Activated T-helper 1 cell treated with Interleukin-2 at 50 U/mL for 16 hours (primary cell): ENCODE results near the gene NEMF.
"Not testable (repeated sequence)": the region's sequence is repeated elsewhere in the genome, so short reads cannot be mapped to it uniquely, and the experiment has no call there.

Experiments used
- DNase-seq: peaks from one replicate; pipeline ENCODE4 v3.0.0-alpha.2; 2020; ENCODE audit warnings: low read depth

NEMF gene

GRCh38 chr14:49816844-49817243, 35.7 kb downstream of the NEMF start:
- no peak for DNase-seq

- DNase-seq, result not testable (repeated sequence)
Observed at GRCh38 chr14:49816118-49816517, 36.5 kb downstream of the NEMF start.

DNA sequence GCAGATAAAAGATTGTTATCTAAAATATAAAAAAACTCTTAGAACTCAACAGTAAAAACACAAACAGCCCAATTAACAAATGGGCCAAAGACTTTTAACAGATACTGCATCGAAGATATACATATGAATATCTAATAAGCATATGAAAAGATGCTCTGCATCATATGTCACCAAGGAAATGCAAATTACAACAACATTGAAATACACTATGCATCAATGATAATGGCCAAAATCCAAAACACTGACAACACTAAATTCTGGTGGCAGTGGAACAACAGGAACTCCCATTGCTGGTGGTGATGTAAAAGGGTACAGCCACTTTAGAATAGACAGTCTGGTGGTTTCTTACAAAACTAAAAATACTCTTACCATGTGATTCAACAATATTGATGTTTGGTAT, 43.8 kb downstream of the NEMF start:
- no peak for DNase-seq

DNA sequence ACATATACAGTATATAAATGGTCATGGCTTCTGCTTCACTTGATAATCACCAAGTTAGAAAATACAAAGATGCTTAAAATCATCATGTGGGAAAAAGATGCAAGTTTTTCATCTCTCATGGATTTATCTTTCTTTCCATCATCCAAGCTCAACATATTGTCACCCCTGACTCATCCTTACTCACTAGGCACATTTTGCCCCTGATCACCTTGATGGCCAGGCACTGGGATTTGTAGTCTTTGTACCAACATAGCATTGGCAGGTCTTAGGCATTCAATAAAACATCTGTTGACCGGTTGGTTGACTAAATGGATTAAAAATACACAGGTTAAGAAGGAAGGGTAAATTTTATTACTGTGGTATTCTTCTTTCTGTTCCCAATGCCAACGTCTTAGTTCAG, 56.6 kb downstream of the NEMF start:
- no peak for DNase-seq

GRCh38 chr14:49792618-49793017, 60.0 kb downstream of the NEMF start:
- DNase-seq, result no peak

- DNase-seq, result no peak
Observed at GRCh38 chr14:49786315-49786714, 66.3 kb downstream of the NEMF start.

DNA sequence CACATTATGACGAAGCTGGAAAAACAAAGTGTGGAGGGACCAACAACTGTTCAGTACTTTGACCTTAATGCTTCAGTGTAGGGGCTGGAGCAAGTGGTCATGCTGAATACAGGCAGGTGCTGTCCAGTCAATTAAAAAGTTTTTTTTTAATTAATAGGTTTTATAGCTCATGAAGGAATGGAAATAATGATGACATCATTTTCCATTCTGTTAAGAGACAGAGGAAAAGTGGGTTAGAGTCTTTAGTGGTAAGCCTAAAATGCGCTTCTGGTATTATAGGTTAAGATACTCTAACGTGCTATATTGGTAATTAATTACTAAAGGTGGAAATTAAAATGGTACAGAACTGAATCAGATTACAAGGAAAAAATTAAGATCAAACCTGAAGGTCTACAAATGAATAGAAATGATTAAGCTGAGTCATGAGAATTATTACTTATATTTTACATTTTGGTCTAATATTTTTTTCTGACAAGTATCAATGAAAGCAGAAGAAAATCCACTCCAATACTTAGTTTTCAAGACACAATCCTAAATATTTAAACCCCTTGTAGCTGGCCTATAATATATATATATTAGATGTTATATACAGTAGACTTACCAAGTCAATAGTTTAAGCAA, 69.1 kb downstream of the NEMF start:
- no peak for DNase-seq

- DNase-seq, result not testable (repeated sequence)
Observed at GRCh38 chr14:49781040-49781439, 71.5 kb downstream of the NEMF start.

DNA sequence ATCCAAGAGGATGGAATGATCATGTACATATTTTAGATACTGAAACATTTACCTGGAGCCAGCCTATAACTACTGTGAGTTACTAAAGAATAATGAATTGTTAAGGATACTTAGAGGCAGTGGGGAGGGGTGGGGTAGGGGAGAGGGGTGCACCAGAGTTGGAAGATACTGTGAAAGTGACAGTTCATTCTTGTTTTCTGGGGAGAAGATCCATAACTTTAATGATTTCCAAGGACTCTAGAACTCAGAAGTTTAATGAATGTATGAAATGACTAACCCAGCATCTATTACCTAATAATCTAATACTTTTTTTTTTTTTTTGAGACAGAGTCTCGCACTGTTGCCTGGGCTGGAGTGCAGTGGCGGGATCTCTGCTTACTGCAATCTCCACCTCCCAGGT, 74.2 kb downstream of the NEMF start:
- DNase-seq, result no peak

GRCh38 chr14:49774106-49774505, 78.5 kb downstream of the NEMF start:
- DNase-seq, result no peak

GRCh38 chr14:49771691-49772090, 80.9 kb downstream of the NEMF start:
- not testable (repeated sequence) for DNase-seq

DNA sequence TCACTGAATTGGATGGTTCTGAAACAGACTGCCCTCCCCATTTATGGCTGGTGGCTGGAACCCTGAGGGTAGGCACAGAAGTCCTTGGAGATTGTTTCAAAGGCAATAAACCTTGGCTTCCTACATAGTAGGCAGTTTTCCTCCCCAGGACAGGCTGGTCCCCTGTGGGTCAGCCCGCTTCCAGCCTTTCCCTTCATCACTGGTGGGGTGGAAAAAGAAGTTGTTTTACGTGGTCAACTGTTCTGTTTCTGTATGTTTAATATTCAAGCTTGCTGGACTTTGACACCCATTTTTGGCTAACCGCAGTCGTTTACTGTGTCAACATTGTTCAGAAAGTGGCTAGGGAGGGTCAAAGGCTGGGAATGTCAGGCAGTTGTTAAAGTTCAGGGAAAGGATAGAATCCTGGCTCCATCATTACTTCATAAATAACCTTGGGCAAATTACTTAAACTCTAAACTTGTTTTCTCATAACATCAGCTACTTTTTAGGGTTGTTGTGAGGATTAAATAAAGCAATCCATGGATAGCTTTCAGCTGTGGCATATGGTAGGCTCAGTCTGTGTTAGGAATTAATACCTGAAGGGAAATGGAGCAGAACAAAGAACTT, 82.3 kb downstream of the NEMF start:
- no peak for DNase-seq

GRCh38 chr14:49769581-49770211, 82.9 kb downstream of the NEMF start:
- no peak for DNase-seq

DNA sequence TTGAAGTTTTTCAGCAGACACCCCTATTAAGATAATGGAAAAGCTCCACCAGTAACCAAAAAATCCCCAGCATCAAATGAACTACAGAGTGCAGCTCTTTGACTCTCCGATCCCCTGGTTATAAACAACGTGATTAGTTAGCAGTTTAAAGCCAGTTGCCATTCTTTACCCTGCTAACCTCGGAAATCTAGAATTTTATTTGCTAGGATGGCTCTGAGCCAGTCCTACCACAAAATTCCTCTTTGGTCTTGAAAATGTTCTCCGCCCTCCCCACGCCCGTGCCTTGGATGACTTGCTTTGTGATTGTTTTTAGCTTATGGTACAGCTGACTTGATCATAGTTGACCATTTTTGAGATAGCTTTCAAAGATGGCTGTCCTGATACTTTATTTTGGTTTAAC, 83.4 kb downstream of the NEMF start:
- no peak for DNase-seq

GRCh38 chr14:49768301-49769121, 84.1 kb downstream of the NEMF start:
- peak; percentile 45 for DNase-seq

DNA sequence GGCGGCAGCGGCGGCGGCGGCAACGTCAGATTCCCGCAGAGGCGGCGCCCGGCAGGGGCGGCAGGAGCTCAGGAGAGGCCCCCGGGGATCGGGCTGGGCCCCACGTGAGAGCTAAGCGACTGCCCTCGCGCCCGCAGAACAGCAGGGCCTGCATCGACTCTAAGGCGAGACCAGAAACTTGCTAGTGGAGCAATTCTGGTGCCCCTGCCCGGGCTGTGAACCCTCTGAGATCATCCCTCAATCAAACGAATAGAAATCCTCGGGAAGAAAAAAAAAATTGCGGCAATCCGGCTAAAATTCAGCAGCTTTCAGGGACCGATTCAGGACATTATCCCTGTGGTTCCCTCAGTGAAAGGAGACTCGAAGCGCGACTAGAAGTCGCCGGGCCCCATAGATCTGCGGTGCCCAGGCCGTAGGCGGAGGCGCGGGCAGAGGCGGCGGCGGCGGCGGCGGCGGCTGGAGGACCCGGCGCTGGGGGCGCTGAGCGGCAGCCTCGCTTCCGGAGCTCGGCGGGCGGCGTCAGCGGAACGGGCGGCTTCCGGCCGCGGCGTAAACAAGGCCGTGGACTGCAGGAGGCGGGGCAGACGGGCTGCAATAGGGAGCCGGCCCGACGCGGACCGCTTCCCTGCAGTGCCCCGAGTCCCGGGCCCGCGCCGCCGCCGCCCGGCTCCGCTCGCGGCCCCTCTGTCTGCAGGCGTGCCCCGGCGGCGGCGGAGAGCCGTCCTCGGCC, 84.9 kb downstream of the NEMF start, which contains the start of gene KLHDC2:
Gene KLHDC2, plus strand, starts transcription at position 583 of the 730 bp plus-strand sequence. CDS start 316 bp downstream, outside the sequence.
- peak; percentile 84 for DNase-seq

- no peak for DNase-seq
Observed at GRCh38 chr14:49767270-49767570, 85.4 kb downstream of the NEMF start.

DNA sequence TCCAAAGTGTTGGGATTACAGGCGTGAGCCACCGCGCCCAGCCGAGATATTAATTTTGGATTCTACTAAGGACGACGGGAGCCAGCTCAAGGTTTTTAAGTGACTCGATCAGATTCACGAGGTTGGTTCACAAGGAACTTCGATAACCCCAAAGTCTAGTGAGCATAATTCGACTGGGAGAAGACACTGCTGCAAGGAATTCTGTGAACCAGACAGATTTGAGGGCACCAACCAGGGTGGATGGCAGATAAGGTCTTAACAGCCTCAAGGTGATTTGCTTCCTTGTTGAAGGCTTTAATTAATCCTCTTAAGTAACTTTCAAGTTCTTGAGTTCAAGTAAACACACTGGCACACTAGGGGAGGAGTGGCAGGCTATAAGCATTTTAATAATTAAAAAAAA, 85.7 kb downstream of the NEMF start:
- DNase-seq, result no peak

DNA sequence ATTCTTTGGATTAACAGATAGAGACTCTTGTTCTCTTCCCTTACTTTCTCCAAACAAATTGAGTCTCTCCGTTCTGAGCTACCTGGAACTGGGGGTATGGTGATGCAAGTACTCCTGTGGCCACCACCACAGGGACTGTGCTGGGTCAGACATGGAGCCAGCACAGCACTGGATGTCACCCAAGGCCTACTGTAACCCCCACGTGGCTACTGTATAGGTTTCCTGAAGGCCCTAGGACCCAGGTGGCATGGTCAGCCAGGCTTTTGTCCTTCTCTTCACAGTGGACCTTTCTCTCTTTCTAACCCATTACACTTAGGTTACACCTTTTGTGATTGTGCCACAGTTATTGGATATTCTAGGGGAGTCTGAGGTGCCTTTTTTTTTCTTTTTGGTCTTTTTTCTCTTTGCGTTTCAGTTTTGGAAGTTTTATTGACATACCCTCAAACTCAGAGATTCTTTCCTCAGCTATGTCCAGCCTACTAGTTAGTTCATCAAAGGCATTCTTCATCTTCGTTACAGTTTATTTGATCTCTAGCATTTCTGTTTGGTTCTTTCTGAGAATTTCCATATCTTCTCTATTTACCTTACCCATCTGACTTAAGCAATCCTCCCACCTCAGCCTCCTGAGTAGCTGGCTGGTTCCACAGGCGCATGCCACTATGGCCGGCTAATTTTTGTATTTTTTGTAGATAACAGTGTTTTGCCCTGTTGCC, 90.6 kb downstream of the NEMF start:
- DNase-seq, result no peak

DNA sequence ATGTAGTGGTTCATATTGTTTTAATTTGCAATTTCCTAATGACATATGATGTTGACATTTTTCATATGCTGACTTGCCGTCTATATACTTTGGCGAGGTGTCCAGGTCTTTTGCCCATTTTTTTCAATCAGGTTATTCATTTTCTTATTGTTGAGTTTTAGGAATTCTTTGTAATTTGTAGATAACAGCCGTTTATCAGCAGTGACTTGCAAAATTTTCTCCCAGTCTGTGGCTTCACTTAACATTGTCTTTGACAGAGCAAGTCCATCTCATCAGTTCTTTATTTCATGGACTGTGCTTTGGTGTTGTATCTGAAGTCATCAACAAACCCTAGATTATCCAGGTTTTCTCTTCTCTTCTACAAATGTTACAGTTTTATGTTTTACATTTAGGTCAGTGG, 97.2 kb downstream of the NEMF start:
- DNase-seq, result no peak

- no peak for DNase-seq
Observed at GRCh38 chr14:49754570-49755097, 98.0 kb downstream of the NEMF start.
